GM12892 (cell line): Measurements from ENCODE around the gene UBAP2L.
"Not testable (repeated sequence)": the region's sequence is repeated elsewhere in the genome, so short reads cannot be mapped to it uniquely, and the experiment has no call there.

Source experiments
- POLR2A ChIP-seq: IDR thresholded peaks from 2 replicates; pipeline ENCODE4 v1.6.1; 2011; ENCODE audit warnings: low read depth, low read length, control low read depth
- POLR2AphosphoS5 ChIP-seq: IDR thresholded peaks from 2 replicates; pipeline ENCODE4 v1.6.1; 2011; ENCODE audit warnings: low read depth, low read length, control low read depth
- TAF1 ChIP-seq: IDR thresholded peaks from 2 replicates; pipeline ENCODE4 v1.6.1; 2011; ENCODE audit warnings: low read depth, mild to moderate bottlenecking, control low read depth, low read length, borderline replicate concordance

GRCh38 chr1:154205778-154206177 is 15.0 kb upstream of the UBAP2L start:
- not testable (repeated sequence) for TF ChIP-seq POLR2AphosphoS5, POLR2A, TAF1
